Pulmonary artery endothelial cell (primary cell): ENCODE measurements around the gene ADAMTS2. TPM values are rescaled to one million over a fixed set of nuclear protein-coding genes. Genes with fewer than 3 reads are reported as not detected.

ENCODE experiments used
- DNase-seq: peaks from one replicate; pipeline ENCODE4 v3.0.0-alpha.2; 2011; ENCODE audit warnings: low read depth, low spot score
- total RNA-seq: library from RNA; depleted of rRNA; stranded (reverse); fragments of >200 nt; gene quantifications from 2 replicates; pipeline ENCODE4 v1.2.3, GENCODE V29; 2014

The ADAMTS2 gene
- total RNA-seq, 1 donor from 2014 or later, result not detected

DNA sequence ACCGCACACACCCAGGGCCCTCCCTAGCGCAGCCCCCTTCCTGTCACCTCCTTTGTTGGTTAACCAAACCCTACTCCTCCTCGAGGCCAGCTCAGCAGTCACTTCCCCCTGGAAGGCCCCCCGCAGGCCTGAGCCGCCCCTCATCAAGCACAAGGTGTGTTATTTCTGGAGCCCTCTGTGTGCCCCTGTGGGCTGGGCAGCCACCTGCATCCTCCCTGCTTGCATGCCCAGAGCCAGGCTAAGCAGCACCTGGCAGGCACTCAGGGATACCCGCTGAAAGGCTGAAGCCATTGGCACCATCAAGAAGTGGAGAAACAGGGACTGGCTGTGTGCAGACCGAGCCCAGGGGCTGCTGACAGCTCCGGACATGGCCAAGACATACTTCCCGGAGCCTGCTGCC, 163.3 kb downstream of the ADAMTS2 start:
- DNase-seq, result no peak

DNA sequence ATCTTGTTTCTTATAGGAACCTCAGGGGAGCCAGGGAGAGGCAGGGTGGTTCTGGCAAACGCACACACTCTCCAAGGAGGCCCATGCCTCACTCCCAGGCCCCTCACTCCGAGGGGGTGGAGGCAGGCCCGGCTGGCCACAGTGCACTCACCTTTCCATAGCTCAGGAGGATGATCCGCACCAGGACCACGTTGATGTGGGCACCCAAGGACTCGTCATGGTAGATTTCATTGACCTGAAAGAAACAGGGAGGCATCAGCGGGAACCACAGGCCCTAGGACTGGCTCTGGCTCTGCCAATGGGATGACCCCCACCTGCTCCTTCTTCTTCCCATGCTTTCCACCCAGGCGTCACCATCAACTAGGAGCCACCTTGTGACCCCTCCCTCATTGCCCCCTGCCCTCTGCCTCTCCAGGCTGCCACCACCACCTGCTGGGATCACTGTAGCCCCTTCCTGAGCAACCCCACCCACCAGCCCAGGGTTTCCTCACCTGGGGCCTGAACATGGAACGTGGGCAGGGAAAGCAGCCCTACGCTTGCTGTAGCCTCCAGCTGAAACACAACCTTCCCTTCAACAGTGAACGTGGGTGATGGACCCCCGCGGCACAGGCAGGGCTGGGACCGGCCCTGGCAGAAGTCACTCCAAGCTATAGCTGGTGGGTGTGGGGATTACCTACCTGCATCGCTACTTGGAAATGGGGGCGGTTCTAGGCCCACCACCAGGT, 164.2 kb downstream of the ADAMTS2 start:
- no peak for DNase-seq

DNA sequence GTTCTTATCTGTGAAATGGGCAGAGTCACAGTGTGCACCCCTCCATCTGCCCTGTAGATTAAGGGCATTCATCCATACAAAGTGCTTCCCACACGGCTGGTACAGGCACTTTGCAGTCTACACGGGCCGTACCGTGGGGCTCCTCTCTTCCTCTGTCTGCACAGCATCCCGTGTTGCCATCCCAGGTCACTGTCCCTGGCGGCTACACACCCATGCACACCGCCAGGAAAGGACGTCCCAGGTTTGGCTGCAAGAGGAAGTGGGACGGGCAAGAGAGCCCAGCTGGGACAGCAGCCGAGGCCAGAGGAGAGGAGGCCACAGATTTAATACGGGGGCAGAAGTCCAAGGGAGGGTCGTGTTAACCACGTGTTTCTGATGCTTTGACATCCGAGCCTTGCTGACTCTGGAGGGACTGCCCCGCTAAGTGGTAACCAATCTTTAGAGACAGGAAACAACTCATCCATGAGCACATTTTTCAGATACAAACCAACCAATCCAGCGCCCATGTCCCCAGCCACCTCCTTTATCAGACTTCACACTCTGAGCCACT, 165.1 kb downstream of the ADAMTS2 start:
- DNase-seq, result no peak

DNA sequence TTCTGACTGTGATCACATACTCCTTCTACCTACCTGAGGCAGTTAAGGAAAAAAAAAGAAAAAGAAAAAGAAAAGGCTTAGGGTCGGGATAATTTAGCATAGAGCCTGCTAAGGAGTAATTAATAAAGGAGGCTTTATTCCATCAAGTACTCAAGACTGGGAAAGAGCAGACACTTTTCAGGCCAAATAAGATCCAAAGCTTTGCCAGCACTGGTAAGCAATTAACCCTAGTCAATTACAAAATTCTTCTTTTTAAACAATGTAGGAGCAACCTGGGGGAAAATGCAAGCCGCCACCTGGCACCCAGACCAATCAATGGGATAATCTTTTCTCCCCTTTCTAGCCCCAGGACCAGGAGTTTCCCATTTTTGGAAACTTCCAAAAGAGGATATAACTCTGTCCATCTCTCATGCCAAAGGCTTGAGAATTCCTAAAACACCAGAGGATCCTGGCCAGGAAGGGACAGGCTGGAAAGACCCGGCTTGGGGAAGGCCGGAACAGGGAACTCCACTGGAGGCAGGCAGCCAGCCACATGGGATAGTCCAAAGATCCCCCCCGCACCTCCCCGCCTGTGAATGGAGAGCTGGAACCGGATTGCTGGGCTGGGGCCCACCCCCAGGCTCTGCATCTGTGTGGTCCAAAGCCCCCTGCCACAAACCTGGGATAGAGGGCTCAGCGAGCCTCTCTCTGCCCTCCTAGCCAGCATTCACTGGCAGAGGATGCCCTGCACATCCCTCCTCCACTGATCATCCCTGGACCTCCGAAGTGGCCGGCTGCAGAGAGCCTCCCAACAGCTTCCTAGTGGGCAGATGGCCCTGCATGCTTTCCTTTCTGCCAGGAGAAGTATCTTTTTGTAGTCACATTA, 167.3 kb downstream of the ADAMTS2 start:
- no peak for DNase-seq

DNA sequence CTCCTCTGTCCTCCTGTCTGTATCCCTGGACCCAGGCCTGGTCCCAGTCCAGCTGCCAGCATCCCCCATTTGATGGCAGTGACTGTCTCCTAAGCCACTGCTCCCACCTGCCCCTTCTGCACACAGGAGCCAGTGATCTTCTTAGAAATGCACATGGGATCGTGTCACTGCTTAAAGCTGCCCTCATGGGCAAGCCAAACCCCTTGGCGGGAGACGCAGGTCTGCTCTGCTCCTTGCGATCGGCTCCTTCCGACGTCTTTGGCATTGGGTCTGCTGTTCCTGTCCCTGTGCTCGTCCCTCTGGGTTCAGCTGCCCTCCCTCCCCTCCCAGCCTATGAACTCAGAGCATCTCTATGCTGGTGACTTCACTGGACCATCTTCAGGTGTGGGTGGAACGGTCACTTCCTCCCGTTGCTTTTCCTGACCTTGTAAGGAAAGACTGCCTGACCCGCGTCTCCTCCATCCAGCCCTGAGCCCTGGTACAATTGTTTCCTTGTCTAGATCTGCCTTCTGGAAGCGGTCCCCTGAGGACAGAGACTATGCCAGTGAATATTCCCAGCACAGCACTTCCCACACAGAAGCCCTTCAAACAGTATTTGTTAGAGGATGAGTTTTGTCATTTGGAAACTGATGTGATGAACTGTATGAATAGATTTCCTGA, 168.6 kb downstream of the ADAMTS2 start:
- DNase-seq, result no peak

DNA sequence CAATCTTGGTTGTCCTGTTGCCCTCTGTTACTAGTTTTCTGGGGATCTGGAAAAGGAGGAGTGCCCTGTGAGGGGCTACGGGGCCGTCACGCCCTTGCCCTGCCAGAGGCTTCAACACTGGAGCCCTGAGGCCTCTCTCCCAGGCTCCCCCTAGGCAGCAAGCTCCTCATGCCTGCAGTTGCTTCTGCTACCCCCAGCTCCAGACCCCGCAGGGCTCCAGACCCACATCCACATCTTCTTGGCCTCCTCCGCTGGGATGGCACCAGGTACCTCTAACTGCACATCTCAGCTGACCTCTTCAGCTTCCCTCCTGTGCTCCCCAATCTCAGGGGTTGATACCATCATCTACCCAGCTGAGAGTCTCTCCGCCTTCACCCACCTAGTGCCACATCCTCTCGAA, 169.1 kb downstream of the ADAMTS2 start:
- DNase-seq, result no peak

DNA sequence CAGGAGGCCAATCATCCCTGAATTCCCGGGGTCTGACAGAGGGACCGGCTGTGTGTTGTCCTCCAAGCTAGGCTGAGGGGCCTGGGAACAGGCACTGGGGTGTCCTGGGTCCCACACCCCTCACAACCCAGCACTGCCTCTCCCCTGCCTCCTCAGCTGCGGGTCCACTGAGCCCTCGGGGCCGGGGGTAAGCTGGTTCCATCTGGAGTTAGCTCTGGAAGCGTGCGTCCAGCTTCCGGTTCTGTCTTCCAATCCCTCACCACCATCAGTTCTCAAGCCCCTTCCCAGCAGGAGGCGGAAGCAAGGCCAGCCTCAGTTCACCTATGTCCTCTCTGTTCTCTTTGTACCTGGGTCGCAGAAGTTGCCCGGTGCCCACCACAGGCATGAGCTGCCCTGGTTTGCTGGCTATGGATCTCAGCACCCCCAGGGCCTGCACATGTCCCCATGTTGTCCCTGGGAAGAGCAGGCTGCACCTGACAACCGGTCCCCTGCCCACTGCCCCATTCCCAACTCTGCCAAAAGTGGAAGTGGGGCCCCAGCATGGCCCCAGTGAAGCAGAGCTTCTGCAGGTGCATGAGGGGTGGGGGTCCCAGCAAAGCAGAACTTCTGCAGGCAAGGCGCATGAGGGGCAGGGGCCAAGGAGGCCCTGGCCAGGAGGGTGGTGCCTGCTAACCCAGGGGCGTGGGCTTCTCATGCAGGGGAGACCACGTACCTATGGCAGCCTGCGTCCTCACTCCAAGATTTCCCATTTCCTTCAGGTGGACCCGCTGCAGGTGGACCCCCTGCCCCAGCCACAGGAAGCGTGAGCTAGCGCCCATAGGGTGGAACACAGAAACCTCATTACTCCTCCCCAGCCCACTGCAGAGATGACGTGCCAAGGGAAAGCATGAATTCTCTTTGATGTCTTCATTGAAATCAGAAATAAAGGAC, 173.2 kb downstream of the ADAMTS2 start:
- no peak for DNase-seq

DNA sequence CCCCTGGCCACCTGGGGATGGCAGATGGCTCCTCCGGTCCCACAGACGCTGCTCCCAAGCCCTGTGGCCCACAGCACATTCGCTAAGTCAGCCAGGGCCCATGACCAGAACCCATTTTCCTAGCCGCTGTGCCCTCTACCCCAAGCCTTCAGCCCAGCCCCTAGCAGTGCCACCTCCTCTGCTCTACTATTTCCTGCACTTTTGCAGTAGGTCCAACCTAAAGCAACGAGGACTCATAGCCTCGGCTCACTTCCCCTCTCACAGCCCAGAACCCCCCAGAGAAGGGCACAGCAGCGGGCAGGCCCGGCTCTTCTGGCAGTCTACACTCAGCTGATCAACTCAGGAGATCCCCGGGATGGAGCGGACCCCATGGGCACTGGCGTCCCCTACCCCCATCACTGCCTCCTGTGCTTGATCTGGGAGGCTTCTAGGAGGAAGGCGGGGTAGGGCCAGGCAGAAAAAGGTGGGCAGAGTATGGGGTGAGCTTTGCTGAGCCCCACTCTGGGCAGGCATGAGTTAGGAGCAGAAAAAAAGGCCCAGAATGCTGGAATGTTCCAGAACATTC, 173.9 kb downstream of the ADAMTS2 start:
- DNase-seq, result no peak

DNA sequence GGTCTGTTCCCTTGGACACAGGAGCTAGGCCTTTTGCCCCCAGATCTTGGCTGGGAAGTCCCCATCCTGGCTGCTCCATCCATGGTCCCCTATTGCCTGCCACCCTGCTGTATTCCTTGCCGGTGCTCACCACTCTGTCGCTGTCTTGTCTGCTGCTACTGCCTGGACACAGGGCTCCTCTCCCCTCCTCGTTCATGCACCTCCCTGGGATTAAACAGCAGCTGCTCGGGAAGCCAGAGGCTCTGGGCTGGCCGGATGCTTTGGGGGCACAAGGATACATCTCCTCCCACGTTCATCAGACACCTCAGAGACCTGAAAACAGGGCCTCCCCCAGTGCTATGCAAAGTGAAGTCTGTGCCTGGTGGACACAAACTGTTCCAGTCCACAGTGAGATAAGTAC, 174.7 kb downstream of the ADAMTS2 start:
- DNase-seq, result no peak

DNA sequence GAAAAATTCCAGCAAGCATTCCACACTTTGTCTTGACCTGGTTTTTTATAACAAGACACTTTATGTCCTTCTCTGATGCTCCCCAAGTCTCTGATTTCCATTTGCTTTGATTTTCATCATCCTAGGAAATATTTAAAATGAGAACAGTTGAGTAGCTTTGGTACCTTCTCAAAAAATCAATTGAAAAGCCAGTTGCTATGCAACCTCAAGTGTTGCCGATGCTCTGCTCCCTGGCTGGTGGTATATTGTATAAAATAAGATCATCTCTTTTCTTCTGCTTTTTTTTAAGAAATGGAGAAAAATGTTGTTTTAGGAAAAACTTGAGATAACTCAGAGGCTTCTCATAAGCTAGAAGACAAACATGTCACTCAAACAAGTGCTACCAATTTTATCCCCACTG, 175.4 kb downstream of the ADAMTS2 start:
- DNase-seq, result no peak

DNA sequence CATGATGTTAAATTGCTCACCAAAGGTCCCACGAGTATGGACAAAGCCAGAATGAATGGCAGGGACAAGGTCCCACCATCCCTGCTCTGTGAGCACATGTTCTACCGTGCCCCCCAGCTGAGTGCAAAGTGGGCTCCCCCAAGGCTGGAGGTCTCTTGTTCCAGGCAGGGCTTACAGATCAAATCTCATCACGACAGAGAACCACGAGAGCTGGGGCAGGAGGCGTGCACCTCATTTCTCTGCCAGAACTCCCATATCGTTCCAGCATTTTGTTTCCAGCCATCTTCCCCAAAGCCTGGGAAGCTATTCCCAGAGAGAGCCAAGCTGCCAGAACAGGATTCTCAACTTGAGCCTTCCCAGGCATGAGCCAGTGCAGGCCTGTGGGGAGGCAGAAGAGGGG, 176.6 kb downstream of the ADAMTS2 start:
- DNase-seq, result no peak

DNA sequence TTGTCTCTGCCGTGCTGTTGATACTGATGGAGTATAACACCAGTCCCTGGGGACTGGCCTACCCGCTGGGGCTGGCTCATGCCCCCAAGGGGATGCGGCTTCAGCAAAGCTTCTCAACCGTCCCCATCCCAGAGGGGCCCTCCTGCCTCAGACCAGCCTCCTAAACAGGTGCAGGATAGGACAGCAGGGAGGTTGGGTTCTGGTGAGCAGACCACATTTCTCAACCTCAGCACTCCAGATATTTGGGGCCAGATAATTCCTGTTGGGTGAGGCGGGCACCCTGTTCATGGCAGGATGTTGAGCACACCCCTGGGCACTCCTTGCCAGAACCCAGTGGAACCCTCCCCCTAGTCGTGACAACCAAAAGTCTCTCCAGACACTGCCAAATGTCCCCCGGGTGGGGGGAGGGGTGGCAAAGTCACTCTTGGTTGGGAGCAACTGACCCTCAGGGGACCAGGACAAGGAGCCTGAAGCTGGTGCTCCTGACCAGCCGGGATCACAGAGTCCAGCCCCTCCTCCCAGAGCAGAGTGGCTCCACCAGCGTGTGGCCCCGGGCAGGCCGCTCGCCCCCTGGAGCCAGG, 177.3 kb downstream of the ADAMTS2 start:
- no peak for DNase-seq

DNA sequence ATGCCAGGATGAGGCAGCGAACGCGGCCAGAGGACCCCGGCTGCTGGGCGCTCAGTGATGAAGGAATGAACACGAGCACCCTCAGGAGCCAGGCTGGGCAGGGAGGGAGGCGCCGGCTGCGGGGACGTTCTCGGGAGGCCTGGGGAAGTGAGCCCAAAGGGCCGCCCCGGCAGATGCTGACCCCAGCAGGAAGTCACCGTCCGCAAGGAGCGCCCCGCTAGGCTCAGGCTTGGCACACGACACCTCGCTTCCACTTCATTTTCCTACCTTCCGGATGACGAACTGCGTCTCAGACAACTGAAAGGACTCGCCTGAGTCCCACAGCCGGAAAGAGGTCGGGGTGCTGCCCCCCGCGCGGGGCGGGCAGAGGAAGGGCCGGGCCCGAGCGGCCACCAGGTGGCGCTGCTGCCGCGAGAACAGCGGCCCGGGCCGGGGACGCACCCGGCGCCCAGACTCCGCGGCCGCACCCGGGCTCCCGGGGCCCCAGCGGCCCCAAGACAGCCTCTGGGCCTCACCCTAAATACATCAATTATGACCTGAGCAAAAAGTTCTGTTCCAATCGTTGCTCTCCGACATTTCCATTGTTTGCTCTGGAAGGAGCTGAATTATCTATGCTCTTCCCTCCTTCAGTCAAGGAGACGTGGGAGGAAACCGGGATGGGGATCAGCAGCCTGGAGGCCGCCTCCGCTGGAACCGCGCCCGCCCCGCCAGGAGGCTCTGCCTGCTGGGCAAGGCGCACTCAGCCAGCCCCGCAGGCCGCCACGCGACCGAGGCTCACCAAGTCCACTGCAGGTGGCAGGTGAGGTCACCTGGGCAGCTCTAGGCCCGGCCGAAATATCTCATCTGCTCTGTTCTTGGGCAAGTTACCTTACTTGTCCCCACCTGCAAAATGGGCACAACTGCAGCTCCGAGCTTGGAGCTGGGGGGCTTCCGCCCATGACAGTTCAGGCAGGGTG, 178.1 kb downstream of the ADAMTS2 start:
- DNase-seq, result no peak

DNA sequence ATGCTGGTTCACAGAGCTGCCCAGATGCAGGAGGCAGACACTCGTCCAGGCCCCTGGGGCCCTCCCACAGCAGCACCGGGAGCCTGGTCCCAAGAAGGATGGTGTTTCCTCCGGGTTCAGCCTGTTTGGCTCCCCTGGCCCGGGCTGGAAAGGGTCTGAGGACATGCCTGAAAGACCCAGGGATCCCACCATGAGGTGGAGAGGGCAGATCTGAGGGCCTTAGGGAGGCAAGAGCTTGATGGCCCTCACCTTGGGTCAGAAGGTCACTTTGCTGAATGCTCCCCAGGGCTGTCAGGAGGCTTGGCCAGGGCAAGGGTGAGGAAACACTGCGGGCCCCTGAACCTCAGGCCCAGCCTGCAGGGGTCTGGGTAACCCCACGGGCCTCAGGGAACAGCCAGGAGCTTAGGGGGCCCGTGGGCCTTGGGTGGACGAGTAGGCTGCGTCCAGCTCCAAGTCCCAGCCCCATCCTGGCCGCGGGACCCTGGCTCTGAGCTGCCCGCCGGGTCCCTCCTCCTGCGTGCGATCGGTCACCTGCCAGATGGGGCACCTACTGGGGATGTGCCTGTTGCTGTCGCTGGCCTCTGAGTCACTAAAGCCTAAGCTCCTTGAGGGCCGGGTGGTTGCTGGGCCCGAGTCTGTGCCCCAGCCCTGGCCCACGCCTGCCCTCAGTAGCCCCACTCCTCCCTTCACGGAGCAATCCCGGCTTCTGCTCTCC, 178.9 kb downstream of the ADAMTS2 start:
- DNase-seq, result no peak

DNA sequence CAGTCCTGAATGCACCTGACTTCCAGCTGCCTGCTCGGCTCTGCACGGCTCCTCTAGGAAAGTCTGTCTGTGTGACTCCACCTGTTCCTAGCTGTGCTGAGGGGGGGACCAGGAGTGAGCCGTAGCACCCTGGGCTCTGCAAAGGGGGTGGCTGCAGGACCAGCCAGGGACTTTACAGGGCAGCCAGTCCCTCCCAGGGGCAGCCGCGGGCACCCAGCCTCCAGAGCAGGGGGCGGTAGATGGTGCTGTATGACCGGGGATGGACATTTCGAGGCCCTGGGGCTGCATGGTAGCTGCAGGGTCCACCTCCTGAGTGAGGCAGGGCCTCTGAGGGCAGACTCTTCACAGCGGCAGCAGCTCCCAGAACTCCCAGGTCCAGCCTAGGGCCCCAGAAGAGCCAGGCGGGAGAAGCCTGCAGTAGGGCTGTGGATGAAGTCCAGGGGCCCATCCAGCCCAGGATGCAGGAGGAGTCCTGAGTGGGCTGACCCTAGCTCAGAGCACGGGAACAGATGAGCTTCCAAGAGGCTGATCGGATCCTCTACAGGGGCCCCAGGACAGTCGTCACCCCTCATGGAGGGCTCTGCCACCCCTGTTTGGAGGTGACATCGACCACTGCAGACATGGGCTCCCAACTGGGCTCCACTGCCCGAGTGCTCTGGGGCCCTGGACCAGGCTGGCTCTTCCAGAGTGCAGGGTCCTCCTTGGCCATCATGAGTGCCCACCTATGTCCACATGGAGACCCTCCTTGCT, 179.7 kb downstream of the ADAMTS2 start:
- no peak for DNase-seq

DNA sequence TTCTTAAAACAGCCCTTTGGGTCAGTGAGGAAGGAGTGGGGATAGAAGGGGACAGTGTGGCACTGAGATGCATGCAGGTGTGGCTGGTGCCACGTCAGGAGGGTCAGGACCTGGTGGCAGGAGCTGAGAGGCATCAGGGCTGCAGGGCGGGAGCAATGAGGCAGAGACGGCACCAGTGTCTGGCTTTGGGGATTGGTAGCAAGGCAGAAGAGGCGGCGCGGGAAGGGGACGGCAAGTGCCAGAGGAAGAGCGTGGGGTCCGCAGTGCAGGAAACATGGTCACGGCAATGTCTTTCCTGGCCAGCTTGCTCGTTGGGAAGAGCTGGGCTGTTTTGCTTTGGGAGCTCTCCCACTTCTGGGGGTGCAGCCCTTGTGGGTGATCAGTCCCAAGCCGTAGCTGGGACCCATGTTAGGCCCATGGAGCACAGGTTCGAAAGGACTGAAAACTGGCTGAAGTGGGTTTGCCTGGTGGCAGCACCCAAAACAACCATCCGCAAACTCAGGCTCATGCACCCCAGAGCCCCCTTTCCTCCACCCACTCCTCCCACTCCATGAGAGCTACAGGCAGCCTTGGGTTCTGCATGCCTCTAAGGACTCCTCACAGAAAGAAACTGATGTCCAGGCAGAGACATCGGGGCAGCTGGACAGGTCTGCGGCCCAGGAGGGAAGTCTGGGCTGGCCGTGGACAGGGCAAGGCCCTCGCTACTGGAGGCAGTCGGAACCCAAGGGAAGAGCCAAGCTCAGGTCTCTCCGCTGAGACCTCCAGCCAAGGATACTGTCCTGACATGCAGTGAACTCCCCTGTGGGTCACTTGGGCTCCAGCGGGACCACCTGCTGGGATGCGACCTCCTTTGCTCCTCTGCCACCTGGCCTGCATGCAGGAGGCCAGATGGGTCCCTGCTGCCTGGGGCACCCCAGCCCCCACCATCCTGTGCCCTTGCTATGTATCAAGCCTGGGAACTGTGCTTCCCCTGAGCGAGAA, 180.6 kb downstream of the ADAMTS2 start:
- no peak for DNase-seq
